ENCODE data around the gene FBXW8.
A peak's percentile ranks its signal among the peaks of the same experiment; 100 is the strongest.

- TF ChIP-seq CTCF (IDR thresholded peaks at IDR 0.05; ENCODE audit: low read depth, low read length, poor library complexity, severe bottlenecking) (peak; percentile 61), EZH2phosphoT487 (IDR thresholded peaks at IDR 0.05; ENCODE audit: borderline replicate concordance, low read length) (no peak)
Observed at GRCh38 chr12:116955382-116956021, 44.8 kb downstream of the FBXW8 start.
